Erythroblast (primary cell): ENCODE data around the gene DLX2.

Source experiments
- GATA1 ChIP-seq: IDR thresholded peaks from 2 replicates; pipeline ENCODE4 v1.6.1; 2011; ENCODE audit warnings: low read depth, mild to moderate bottlenecking, control low read depth, low read length, moderate library complexity
- POLR2A ChIP-seq: IDR thresholded peaks from 2 replicates; pipeline ENCODE4 v1.6.1; 2011; ENCODE audit warnings: mild to moderate bottlenecking, low read length

GRCh38 chr2:172102391-172103359 is at the start of gene DLX2:
- TF ChIP-seq POLR2A (no peak), GATA1 (no peak)
